Bone marrow (tissue), 2 donors: ENCODE data around the gene TMEM151B.
"Not testable (repeated sequence)": the region's sequence is repeated elsewhere in the genome, so short reads cannot be mapped to it uniquely, and the experiment has no call there.

Source experiments
- DNase-seq, 2 donors: peaks; one replicate each; lab custom pipeline; 2025; lab: John Stamatoyannopoulos, UW

Gene TMEM151B

DNA sequence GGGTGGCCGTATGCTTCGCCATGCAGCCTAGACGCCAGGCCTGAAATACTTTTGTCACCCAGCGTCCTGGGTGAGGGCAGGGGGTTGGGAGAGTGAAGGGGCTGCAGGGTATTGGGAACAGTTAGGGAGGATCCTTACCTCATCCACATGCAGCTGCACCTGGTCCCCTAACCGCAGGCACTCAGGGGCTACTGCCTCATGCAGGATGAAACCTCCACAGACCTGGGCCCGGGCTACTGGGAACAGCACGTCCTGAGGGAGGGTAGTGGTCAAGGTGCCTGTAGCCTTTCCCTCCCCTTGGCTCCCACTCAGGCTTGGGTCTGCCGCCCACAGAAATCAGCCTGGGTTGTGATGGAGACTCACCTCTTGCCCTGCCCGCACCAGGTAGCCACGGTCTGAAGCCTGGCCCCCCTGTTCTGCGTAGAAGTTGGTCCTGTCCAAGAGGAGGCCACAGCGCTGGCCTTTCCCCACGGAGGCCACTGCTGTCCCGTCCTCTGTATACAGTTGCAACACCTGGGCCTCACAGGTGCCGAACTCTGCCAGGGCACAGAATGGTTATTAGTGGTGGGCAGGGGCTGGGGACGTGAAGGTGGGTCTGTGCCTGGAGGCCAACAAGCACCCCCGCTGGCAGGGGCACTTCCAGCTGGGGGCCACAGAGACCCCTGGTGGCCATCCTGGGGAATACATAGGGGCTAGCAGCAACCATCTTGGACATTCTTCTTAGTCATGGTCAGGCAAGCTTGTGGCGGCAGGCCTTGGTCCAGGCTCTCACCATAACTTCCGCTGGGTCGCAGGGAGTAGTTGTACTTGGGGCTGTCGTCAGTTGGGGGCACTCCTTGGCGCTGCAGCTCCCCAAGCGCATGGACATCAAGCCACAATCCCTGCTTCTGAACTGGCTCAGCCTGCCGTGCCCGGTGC is 34.3 kb downstream of the TMEM151B start:
- no peak for DNase-seq

DNA sequence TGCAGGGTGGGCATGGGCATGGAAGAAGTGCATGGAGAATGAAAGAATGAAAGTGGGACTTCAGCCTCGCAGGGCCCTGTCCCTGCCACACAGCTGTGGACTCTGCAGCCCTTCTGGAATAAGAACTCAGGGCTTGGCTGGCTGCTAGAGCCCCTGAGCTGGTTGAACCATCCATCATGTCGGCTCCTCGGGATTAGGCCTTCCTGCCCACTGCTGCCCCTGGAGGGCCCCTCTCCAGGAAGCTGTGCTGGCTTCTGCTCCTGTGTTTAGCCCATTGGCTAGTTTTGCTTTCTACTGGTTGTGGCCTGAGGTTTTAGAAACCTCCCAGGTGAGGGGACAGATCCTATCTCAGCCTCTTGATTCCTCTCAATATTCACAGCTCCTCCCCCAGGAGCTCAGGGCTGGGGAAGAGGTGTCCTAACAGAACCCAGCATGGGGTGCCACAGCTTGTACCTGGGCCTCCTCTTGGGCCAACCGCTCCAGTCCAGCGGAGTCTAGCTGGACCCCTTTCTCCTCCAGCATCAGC is 35.0 kb downstream of the TMEM151B start:
- no peak for DNase-seq

DNA sequence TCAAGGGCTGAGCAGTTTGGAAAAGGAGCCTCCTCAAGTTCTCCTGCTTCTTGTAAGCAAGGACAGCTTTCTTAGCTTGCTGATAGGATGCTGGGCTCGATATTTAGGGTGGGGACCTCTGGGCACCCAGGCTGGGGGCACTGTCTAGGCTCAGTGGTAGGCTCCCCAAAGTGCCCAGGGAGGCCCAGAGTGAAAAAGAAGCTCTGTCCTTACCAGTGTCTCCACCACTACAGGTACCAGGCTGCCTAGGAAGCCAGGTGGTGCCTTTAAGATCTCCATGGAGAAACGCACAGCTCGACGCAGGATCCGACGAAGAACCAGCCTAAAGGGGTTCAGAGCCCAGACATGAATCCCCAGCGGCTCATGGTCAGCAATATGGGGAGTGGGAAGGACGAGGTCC is 36.5 kb downstream of the TMEM151B start:
- no peak for DNase-seq

DNA sequence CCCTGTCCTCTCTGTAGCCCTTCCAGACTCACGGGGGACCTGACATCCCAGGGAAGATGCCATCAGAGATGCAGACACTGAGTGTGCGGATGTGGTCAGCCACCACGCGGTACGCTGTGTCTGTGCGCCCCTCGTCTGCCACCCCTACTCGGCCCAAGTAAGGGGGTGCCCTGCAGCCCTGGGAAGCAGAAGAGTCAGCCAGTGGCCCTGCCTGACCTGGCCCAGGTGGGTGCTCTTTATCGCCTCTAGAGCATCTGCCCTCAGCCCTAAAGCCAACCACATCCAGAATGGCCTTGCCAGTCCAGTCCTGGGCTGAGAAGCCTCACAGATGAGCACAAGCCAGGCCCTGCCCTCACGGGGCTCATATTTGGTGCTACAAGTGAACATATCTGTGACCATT is 37.0 kb downstream of the TMEM151B start:
- DNase-seq, result no peak

DNA sequence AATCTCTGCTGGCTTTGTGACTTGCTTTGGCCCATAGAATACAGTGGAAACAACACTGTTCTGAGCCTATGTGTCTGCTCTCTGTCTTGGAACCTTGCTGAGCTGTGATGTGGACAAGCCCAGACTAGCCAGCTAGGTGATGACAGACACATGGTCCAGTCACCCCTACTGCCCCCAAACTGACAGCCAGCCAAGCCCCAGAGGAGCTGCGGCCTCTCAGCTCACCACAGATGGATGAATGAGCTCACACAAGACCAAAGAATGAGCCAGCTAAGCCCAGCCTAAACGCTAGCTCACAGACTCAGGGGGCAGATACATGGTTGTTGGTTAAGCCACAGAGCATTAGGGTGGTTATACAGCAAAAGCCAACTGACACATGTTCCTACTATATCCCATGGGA is 38.8 kb downstream of the TMEM151B start:
- DNase-seq, result no peak

DNA sequence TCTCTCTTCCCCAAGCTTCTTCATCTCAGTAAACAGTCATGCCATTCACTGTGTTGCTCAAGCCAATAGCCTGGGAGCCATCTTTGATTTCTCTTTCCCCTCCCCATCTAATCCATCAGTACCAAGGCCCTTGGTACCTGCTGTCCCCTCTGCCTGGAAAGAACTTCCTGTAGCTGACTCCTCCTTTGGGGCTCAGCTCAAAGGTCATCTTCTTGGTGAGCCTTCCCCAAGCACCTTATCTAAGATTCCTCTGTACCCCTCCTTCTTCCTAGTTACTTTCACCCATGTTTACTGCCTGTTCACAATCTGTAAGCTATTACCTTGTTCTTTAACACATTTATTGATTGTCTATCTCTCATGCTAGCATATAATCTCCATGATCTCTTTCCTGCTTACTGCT is 39.4 kb downstream of the TMEM151B start:
- no peak for DNase-seq

DNA sequence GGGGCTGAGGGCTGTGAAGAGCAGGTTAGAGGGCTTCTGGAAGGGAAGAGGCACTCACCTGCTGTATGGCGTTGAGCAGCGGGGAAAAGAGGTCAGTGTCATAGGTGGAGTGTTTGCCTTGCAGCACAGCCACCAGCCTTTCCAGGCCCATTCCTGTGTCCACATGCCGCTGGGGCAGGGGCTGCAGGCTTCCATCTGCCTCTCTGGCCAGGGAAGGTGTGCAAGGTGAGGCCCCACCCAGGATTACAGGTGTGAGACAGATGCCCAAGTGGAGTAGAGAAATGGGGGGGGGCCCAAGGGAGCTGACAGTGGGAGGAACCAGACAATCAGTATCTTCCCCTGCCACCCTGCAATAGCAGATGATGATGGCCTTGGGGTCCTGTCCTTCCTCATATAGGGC is 40.0 kb downstream of the TMEM151B start:
- no peak for DNase-seq

DNA sequence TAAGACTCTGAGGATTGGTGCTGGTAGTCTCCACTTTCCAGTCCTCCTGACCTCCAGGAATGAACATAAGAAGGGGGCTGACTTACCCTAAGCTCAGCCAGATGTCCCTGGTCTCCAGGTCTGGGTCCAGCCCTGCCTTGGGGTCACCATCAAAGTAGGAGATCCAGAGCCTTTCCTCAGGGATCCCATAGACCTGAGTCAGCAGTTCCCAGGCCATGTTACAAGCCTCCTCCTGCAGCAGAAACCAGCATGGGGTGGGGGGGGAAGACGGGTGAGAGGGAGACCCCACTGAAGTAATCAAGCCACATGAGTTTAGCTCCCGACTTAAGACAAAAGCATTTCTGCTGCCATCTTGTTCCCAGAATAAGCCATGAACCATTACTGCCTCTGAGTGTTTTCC is 41.1 kb downstream of the TMEM151B start:
- no peak for DNase-seq

DNA sequence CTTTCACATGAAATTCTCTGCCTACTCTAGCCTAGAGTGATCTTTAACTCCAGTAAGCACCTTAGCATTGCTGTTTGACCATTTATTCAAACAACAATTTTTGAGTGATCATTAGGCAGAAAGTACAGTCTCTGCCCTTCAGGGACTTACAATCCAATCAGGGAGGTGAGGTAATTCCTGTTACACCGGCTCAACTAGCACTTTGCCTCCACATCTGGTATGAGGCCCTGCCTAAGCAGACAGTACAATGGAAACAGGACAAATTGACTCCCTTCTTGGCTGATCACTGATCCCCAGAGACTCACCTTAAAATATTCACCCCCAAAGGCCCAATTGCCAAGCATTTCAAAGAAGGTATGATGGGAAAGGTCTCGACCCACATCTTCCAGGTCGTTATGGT is 41.5 kb downstream of the TMEM151B start:
- DNase-seq, result no peak

DNA sequence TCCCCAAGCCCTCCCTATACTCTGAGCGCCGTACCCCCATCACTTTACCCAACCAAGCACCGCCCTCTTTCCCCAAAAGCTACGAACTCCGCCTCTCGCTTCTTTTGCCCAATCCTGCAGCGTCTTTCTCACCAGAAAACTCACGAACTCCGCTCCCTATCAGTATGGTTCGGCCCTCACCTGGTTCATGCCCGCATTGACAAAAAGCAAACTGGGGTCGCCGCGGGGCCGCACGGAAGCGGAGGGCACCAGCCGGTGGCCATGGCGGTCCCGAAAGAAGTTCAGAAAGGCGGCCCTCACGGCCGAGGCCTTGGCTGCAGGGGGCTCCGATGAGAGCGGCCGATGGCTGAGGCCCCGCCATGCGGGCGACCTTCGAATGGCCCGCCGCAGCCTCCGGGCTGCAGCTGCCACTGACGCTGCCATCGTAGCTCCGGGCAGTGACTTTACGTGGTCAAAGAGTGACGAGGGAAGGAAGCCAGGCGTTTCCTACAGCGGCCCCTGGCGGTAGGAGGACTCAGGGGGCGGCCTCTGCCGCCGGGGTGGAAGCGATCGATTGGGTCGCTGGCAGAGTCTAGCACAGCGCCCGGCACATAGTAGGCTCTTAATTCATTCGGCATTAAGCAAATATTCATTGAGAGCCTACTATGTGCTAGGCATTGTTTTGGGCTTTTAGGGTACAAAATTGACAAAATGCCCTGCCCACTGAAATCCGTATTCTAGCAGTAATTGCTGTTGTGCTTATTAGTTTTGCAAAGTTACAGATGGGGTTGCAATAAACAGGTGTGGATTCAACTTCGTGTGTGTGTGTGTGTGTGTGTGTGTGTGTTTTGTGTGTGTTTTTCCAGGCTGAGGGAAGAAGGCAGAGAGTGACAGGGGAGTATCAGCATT is 42.9 kb downstream of the TMEM151B start, which contains the start of gene AARS2:
AARS2 (minus strand) TSS at position 447 of the 888 bp plus-strand sequence; CDS start at position 423, 24 bp downstream.
- DNase-seq, result peak; percentile 67 to 75

DNA sequence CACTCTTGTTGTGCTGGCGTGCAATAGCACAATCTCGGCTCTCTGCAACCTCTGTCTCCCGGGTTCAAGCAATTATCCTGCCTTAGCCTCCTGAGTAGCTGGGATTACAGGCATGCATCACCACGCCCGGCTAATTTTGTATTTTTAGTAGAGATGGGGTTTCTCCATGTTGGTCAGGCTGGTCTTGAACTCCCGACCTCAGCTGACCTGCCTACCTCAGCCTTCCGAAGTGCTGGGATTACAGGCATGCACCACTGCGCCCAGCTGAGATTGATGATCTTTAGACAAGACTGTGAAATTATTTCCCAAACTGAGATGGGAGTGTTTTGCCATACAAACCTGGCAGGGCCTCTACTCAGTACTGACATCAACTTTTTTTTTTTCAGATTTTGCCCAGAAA is 44.4 kb downstream of the TMEM151B start:
- DNase-seq, result not testable (repeated sequence)

DNA sequence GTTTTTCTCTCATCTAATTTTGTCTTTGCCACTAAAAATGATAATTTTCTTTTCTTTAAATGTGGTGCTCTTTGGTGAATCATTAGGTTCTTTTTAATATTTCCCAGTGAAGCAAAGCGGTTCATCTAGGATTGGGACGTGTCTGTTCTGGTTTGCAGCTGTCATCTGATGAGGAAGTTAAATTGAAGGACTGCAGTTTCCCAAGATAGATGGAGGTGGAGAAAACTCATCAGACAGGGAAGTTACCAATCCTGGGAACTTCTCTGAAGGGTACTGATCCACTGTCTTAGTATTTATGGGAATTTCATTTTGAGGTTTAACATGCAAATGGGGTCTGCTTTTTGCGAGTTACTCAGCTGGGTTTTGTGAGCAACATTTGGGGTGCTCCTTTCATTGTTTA is 45.3 kb downstream of the TMEM151B start:
- DNase-seq, result no peak

DNA sequence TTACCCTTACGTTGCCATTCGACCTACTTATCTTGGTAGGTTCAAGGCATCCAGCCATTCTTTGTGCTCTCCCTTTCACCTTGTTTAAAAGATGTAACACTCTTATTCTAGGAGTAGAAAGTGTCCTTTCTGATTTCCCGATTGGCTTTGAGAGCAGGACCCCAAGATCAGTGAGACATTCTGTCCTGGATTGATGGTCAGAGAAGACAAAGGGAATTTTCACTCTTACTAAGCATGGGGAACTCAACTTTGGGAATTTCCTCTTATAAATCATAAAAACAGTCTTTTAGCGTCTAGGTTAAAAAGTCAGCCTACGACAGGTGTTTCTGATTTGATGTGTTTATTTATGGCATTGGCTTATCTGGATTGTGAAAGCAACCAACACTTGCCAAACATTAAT is 45.7 kb downstream of the TMEM151B start:
- no peak for DNase-seq

DNA sequence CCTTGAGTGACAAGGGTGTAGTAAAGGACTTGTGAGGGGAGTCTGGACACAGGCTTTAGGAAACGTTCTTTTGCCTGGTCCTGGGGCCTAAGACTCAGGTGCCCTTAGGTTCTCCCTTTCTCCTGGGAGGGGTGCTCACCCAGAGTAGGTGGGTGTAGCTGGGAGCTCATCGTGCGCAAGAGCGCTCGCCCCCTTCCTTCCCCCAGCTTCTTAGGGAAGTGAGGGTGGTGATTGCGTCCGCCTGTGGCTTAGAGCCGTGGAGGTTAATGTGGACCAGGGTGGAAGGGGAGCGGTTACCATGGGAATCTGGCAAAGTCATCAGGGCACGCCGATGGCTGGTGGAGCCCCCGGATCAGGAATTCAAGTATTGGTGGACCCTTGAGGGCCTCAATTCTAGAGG is 46.2 kb downstream of the TMEM151B start:
- DNase-seq, result no peak

DNA sequence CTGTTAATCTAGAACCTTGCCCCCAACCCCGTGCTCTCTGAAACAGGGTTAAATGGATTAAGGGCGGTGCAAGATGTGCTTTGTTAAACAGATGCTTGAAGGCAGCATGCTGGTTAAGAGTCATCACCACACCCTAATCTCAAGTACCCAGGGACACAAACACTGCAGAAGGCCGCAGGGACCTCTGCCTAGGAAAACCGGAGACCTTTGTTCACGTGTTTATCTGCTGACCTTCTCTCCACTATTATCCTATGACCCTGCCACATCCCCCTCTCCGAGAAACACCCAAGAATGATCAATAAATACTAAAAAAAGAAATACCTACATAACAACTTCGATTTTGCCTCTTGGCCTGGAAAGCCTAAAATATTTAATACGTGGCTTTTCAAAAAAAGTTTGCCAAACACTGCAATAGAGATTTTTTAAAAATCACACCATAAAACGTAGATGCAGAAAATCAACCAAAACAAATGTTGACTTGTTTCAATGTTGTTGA is 46.9 kb downstream of the TMEM151B start:
- not testable (repeated sequence) for DNase-seq

DNA sequence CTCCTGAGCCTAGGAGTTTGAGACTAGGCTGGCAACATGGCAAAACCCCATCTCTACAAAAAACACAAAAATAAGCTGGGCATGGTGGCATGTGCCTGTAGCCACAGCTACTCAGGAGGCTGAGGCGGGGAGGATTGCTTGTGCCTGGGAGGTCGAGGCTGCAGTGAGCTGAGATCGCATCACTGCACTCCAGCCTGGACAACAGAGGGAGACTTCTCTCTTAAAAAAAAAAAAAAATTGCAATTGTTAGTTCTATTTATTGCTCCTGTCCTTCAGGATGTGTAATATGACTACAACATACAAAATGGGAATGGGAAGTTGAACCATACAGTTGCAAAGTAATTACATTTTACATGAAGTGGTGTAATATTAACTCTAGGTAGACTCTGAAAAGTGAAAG is 51.0 kb downstream of the TMEM151B start:
- DNase-seq, result no peak

DNA sequence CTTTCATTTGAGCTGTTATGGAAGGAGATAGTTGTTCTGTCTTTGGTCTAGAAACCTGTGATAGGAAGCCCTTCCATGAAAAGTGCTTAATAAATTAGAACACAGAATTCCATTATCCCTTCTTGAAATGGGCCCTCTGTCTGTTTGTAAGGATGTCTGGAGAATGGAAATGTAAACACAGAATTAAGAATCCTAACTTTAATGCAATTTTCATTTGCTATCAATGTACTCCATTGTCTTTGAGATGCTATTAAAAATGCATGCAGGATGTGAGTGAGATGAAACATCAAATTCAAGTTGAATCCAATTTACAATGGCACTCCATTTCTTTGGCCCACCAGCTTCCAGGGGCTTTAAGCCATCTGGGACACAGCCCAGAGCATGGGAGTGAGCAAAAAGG is 56.8 kb downstream of the TMEM151B start:
- no peak for DNase-seq

DNA sequence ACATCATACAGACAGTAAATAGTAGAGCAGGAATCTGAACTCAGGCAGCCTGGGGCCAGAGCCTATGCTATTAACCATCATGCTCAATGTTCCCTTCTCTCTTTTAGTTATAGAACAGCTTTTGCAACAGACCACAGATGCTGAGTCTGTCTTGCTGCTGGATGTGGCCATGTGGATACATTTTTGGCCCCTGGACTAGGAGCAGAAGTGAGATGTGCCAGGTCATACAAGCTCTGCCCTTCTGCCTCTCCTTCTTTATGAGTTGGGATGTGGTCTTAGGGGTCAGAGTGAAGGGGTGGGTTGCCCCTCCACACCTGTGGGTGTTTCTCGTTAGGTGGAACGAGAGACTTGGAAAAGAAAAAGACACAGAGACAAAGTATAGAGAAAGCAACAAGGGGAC is 57.5 kb downstream of the TMEM151B start:
- no peak for DNase-seq

DNA sequence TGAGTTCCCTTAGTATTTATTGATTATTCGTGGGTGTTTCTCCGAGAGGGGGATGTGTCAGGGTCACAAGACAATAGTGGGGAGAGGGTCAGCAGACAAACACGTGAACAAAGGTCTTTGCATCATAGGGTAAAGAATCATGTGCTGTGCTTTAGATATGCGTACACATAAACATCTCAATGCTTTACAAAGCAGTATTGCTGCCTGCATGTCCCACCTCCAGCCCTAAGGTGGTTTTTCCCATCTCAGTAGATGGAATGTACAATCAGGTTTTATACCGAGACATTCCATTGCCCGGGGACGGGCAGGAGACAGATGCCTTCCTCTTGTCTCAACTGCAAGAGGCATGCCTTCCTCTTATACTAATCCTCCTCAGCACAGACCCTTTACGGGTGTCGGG is 58.0 kb downstream of the TMEM151B start:
- not testable (repeated sequence) for DNase-seq

DNA sequence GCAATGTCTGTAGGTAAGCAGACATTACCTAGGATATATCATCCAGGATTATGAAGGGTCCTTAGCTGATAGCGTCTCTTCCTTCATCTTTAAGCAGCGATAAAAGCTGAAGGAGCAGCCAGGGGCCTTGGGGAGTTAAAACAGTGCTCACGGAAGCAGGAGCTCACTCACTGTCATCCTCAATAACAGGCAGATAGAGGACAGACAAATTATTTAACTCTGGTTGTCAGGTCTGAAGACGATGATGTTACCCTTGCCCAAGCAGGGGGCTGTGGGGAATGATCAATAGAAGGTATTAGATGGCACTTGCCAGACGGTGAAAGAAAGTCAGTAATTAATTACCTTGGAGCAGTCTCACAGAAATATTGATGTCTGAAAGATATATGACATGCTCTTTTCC is 59.6 kb downstream of the TMEM151B start:
- DNase-seq, result no peak

DNA sequence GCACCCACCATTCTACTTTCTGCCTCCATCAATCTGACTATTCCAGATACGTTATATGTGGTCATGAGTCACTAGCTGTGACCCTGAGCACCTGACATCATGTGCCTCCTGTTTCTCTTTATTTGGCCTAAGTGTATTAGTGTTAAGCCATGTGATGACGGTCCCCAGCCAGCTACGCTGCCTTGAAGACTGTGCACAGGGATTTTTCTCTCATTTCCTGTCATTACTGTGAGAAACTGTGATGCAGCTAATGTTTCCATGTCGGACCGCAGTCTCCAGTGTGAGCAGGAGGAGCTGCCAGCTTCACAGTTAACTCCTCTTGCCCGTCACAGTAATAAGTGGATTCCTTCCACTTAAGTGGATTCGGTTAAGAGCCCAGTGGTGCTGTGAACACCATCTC is 62.3 kb downstream of the TMEM151B start:
- DNase-seq, result no peak

DNA sequence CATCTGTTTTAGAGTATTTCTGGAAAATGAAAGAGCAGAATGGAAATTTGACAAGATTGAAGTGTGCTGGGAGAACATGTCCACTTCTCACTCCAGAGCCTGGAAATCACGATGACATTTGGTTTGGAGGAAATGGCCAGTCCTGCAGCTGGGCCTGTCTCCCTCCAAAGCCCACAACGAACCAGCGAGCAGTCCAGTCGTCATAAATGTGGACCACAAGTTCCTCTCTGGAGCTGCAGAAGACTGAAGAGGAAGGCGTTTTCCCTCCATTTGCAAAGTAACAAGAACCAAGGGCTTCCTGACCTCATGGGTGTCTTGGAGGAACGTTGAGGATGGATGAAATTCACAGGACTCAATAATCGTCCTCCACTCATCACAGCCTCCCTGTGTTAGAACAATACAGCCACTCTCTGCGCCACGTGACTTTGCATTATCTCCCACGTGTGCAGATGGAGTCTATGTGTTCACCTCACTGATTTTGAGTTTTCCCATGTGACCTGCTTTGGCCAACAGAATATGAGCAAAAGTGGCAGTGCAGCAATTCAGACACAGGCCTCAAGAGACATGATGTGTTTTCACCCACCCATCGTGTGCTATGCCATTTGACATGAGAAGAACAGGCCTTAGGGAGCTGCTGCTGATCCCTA is 63.1 kb downstream of the TMEM151B start:
- no peak for DNase-seq
